ENCODE results near the gene EHBP1.

The EHBP1 gene

DNA sequence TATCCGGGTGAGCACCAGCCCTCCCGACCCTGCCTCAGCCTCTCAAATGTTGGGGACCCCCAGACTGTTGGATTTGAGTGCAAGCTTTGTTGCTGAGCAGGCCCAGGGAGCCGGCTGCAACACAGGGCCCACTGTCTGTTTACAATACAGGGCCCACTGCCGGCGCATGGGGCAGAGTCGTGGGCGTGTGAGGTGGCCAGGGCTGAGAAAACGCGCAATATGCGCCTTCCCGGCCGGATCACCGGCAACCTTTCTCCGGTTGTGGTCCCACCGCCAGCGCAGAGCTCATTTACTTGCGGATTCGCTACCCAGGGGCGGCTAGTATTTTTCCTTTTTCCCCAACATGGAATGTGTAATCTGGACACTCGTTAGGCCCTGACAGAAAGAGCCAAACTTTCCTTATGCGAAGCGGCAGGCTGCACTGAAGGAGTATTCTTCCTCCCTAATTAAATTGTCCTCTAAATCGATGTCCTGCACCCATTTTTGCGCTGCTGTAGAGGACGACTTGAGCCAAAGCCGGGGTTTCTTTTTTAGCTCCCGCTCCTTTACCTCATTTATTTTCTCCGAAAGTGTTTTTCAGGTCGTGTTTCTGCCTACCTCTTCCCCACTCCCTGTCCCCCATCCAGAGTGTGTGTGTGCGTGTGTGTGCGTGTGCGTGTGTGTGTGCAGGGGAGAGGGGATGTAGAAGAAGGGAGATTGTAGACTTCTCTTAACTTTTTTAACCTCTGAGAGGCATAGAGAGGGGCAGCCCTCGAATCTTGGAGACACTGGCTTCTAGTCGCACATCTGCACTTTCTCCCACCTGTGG is 347.8 kb downstream of the EHBP1 start:
- Histone ChIP-seq H3K9ac (ENCODE audit: low read depth, low read length) (no peak overlapping the region), H3K27me3 (ENCODE audit: insufficient read depth, low read length) (peaks cover 99% of the 10 kb centered on the region), H3K27ac (ENCODE audit: low read depth, low read length) (no peak overlapping the region), H3K4me3 (ENCODE audit: low read length) (peak overlapping the region; percentile 82), H3K9me3 (ENCODE audit: insufficient read depth, low read depth, low read length) (no peaks in the 10 kb centered on the region), H3K4me1 (ENCODE audit: insufficient read depth, low read length) (peaks cover 31% of the 10 kb centered on the region), H3K36me3 (ENCODE audit: insufficient read depth, low read length) (no peaks in the 10 kb centered on the region)
- WGBS = 3% methylated on average over 29 of the region's 34 CpGs

DNA sequence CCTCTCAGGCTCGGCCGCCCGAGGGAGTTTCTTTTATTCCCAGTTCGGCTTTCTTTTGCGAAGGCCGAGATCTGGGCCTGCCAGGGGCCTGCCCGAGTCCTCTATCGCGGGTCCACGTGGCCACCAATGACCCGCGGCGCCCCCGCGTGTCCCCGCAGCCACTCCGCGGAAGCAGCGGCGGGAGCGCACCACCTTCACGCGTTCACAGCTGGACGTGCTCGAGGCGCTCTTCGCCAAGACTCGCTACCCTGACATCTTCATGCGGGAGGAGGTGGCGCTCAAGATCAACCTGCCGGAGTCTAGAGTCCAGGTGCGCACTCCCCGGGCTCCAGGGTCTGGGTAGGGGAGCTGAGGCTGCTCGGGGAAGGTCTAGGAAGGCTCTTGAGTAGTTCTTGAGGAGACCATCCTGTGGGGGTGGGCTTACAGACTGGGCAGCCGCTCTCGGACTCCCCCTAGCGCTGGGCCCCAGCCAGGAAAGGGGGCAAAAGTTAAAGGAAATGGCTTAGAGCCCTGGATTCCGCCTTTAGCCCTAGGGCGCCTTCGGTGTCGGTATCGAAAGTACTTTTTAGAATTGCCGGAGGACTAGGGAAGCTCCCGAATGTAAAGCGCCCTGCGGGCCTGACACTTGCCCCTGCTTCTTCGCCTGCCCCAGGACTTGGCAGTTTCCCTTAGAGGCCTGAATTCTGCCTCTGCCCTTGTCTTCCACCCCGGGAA is 348.5 kb downstream of the EHBP1 start:
- Histone ChIP-seq H3K27me3 (ENCODE audit: insufficient read depth, low read length) (peaks cover 99% of the 10 kb centered on the region), H3K4me3 (ENCODE audit: low read length) (peak overlapping the region; percentile 82), H3K36me3 (ENCODE audit: insufficient read depth, low read length) (no peaks in the 10 kb centered on the region), H3K4me1 (ENCODE audit: insufficient read depth, low read length) (peaks cover 34% of the 10 kb centered on the region), H3K9ac (ENCODE audit: low read depth, low read length) (no peak overlapping the region), H3K27ac (ENCODE audit: low read depth, low read length) (no peak overlapping the region), H3K9me3 (ENCODE audit: insufficient read depth, low read depth, low read length) (no peaks in the 10 kb centered on the region)
- WGBS = 2% methylated on average over 48 of the region's 48 CpGs

DNA sequence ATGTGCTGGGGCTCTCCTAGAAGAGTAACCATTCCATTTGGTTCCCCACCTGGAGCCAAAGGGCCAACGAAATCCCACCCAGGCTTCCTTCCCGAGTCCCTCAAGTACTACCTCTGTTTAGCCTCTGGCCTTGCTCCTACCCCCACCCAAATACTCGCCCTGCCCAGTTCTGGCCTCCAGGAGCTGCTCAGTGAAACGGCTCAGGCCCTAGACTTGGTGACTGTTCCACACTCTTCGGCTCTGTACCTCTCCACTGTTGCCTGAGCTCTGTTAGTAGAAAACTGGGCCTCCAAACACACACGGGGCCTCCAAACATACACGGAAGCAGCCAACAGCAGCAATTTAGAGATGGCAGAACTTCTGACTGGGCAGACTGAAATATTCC is 349.3 kb downstream of the EHBP1 start:
- Histone ChIP-seq H3K9me3 (ENCODE audit: insufficient read depth, low read depth, low read length) (no peaks in the 10 kb centered on the region), H3K9ac (ENCODE audit: low read depth, low read length) (no peak overlapping the region), H3K27me3 (ENCODE audit: insufficient read depth, low read length) (peaks cover 98% of the 10 kb centered on the region), H3K36me3 (ENCODE audit: insufficient read depth, low read length) (no peaks in the 10 kb centered on the region), H3K4me1 (ENCODE audit: insufficient read depth, low read length) (peaks cover 34% of the 10 kb centered on the region), H3K27ac (ENCODE audit: low read depth, low read length) (no peak overlapping the region), H3K4me3 (ENCODE audit: low read length) (peak overlapping the region; percentile 82)
- 8% methylated on average over 7 of the region's 7 CpGs for WGBS

GRCh38 chr2:63055226-63056106 is 350.0 kb downstream of the EHBP1 start:
- Histone ChIP-seq H3K4me1 (ENCODE audit: insufficient read depth, low read length) (peaks cover 39% of the 10 kb centered on the region), H3K4me3 (ENCODE audit: low read length) (peak overlapping the region; percentile 82), H3K9me3 (ENCODE audit: insufficient read depth, low read depth, low read length) (no peaks in the 10 kb centered on the region), H3K27me3 (ENCODE audit: insufficient read depth, low read length) (peaks cover 99% of the 10 kb centered on the region), H3K27ac (ENCODE audit: low read depth, low read length) (no peak overlapping the region), H3K36me3 (ENCODE audit: insufficient read depth, low read length) (no peaks in the 10 kb centered on the region), H3K9ac (ENCODE audit: low read depth, low read length) (no peak overlapping the region)
- 2% methylated on average over 63 of the region's 63 CpGs for WGBS

DNA sequence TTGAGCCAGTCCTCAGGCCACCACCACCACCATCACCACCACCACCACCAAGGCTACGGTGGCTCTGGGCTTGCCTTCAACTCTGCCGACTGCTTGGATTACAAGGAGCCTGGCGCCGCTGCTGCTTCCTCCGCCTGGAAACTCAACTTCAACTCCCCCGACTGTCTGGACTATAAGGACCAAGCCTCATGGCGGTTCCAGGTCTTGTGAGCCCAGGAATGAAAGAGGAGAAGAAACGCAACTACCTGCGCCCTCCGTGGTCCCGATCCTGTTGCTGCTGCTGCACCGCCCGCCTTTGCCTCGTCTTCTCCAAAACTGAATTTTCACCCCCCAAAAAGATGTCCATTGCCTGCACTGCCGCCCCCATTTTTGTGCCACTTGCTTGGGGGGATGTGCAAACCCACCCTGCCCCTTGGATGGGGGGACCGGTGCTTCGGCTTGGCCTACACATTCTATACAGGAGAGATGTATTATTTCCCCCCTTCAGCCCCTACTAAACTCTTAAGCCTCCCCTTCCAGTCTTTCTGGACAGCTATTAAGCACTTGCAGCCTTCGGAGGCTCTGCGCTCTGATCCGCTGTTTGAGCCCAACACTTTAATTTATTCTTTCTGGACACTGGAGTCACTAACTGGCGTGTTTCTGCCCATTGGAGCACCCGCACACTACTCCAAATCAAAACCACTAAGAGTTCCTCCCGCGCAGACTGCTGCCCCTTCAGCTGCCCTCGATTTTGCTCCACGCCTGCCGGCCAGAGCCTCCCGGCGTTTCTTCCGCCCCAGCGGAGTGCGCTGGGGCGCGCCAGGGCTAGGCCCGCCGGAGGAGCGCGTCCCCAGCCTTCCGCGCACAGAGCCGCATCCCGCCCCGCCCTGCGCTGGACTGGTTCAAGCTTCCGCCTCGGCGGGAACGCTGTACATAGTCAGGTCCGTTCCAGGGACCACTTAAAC is 350.9 kb downstream of the EHBP1 start:
- Histone ChIP-seq H3K9ac (ENCODE audit: low read depth, low read length) (no peak overlapping the region), H3K4me1 (ENCODE audit: insufficient read depth, low read length) (peaks cover 46% of the 10 kb centered on the region), H3K27ac (ENCODE audit: low read depth, low read length) (no peak overlapping the region), H3K27me3 (ENCODE audit: insufficient read depth, low read length) (peaks cover 99% of the 10 kb centered on the region), H3K4me3 (ENCODE audit: low read length) (peak overlapping the region; percentile 82), H3K9me3 (ENCODE audit: insufficient read depth, low read depth, low read length) (no peaks in the 10 kb centered on the region), H3K36me3 (ENCODE audit: insufficient read depth, low read length) (no peaks in the 10 kb centered on the region)
- WGBS = 3% methylated on average over 49 of the region's 49 CpGs

GRCh38 chr2:63057249-63058143 is 352.0 kb downstream of the EHBP1 start:
- Histone ChIP-seq H3K9me3 (ENCODE audit: insufficient read depth, low read depth, low read length) (no peaks in the 10 kb centered on the region), H3K4me1 (ENCODE audit: insufficient read depth, low read length) (peaks cover 46% of the 10 kb centered on the region), H3K36me3 (ENCODE audit: insufficient read depth, low read length) (no peaks in the 10 kb centered on the region), H3K4me3 (ENCODE audit: low read length) (peak overlapping the region; percentile 20), H3K9ac (ENCODE audit: low read depth, low read length) (no peak overlapping the region), H3K27ac (ENCODE audit: low read depth, low read length) (no peak overlapping the region), H3K27me3 (ENCODE audit: insufficient read depth, low read length) (peaks cover 99% of the 10 kb centered on the region)
- WGBS = 1% methylated on average over 34 of the region's 35 CpGs

DNA sequence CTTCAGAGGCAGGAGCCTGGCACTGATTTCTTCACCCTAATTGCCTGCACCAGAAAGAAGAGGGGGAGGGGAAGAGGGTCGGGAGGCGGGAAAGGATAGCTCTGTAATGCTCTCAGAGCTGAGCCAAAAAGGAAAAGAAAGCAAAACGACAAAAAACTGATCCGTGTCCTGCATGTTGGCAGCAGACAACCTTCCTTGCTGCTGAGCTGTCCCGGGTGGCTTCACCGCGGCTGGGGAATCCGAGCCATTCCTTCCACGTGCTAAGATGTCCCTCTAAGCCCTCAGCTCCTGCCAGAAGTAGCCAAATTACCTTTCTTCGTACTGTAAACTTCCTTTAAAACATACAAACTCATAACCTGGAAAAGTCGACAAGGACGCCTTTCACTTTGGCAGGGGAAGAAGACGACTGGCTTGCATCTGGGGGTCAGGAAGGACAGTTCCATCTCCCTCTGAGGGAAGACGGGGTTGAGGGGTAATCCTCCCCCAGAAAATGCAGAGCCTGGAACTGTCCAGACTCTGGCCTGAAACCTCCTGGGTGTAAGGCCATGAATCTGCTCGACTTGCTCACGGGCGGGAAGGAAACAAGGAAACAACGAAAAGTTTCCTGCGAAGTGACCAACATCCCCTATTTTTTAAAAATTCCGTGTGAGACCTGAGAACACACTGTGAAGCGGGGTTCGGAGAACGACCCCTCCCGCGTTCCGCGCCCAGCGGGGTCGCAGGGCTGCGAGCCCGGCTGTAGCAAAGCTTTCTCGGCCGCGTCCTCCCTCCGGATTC is 352.8 kb downstream of the EHBP1 start:
- H3K27ac ChIP-seq (ENCODE audit: low read depth, low read length) = no peak overlapping the region
- H3K36me3 ChIP-seq (ENCODE audit: insufficient read depth, low read length) = no peaks in the 10 kb centered on the region
- H3K9ac ChIP-seq (ENCODE audit: low read depth, low read length) = peak overlapping the region; percentile 30; the same call in 1 of the 2 replicates
- no peaks in the 10 kb centered on the region for H3K9me3 ChIP-seq (ENCODE audit: insufficient read depth, low read depth, low read length)
- peaks cover 99% of the 10 kb centered on the region for H3K27me3 ChIP-seq (ENCODE audit: insufficient read depth, low read length)
- peak overlapping the region; percentile 20 for H3K4me3 ChIP-seq (ENCODE audit: low read length)
- H3K4me1 ChIP-seq (ENCODE audit: insufficient read depth, low read length) = peaks cover 42% of the 10 kb centered on the region
- under 1% methylated on average over 35 of the region's 35 CpGs for whole genome bisulfite sequencing

DNA sequence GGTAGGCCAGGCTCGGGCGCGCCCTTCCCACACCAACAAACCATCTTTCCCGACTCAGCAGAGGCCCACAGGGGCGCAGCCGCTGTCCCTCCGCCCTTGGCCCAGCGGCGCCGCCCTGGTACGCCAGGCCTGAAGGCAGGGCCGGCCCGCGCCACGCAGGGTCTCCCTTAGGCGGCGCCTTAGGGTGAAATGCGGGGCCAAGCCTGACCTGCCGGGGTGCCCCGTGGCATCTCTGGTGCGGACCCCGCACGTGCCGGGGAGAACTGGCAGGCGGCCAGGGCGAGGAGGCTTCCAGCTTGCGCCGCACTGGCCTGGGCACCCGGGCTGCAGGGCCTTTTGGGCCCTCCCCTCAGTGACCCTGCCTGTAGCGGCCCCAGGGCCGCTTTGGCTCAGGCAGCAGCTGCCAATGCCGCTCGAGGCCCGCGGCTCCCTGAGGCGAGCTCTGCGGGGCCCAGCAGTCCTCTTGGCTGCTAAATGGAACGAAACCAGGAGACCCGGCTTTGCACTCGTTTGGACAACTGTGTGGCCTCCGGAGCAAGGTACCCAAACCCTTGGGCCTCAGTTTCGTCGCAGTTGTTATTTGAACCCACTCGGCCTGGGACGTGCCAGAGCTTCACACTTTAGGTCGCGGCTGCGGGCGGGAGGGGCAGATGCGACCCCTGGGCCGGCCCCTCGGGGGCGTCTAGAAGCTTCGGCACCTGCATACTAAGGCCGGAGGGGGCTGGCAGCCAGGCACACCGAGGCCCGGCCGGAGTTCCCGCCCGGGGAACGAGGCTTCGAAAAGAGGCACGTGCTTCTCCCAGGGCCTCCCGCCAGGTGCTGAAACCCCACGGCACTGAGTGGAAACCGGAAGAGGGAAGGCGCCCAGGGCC is 353.6 kb downstream of the EHBP1 start:
- 1% methylated on average over 67 of the region's 67 CpGs for WGBS
- no peaks in the 10 kb centered on the region for H3K36me3 ChIP-seq (ENCODE audit: insufficient read depth, low read length)
- H3K9ac ChIP-seq (ENCODE audit: low read depth, low read length) = no peak overlapping the region; the same call in 1 of the 2 replicates
- H3K27ac ChIP-seq (ENCODE audit: low read depth, low read length) = no peak overlapping the region
- peaks cover 38% of the 10 kb centered on the region for H3K4me1 ChIP-seq (ENCODE audit: insufficient read depth, low read length)
- H3K27me3 ChIP-seq (ENCODE audit: insufficient read depth, low read length) = peaks cover 99% of the 10 kb centered on the region
- H3K9me3 ChIP-seq (ENCODE audit: insufficient read depth, low read depth, low read length) = no peaks in the 10 kb centered on the region
- peak overlapping the region; percentile 20 for H3K4me3 ChIP-seq (ENCODE audit: low read length)
